Astrocyte of the hippocampus (primary cell): ENCODE measurements around the gene MAPRE3.
"Not testable (repeated sequence)": the region's sequence is repeated elsewhere in the genome, so short reads cannot be mapped to it uniquely, and the experiment has no call there.

Experiments
- DNase-seq: peaks from one replicate; pipeline ENCODE4 v3.0.0; 2011; ENCODE audit warnings: low read depth, low spot score

Gene MAPRE3

DNA sequence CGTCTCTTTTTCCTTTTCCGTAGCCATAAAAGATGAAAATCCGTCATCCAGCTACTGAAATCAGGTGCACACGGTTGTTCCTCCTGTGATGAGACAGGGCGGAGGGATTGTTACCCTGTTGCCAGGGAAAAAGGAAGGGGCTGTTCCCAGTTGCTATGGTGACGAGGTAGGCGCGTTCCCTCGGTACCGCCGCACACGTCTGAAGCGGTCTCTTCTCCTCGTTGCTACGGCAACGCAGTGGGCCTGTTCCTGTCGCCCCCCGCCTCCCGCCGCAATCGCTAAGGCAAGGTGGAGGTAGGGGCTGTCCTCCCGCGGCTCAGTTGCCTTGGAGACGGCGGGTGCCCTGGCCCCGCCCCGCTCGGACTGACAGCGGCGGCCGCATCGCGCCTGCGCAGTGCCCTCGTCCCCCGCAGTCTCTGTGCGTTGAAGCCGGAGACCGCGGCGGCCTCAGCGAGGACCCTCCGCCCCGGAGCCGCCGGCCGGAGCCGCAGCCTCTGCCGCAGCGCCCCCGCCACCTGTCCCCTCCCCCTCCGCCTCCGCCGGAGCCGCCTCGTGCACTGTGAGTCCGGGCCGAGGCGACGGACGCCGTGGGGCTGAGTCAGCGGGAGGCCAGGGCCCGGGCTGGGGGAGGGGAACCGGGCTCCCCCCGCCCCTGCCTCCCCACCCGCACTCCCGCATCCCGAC is at the start of gene MAPRE3:
TSS of gene MAPRE3 (plus strand) at position 394 of the 684 bp plus-strand sequence. CDS start 51,582 bp downstream, outside the sequence.
- DNase-seq, result peak; percentile 89

DNA sequence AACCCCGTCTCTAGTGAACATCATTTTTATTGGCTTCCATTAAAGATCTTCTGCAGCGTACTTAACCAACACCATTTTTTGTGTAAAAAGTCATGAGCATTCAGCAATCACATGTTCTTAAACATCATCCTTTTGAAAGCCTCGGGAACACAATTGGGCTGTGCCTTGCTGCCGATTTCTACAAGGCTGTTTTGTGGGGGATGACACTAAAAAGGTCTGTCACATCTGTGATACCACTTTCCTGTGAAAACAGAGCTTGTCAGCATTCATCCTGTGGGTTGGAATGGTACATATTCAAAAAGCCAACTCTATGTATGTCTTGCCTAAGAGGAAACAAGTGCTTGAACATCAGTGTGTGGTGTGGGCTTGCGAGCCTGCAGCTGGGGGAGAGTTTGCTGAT is 49.1 kb upstream of the MAPRE3 start:
- no peak for DNase-seq

DNA sequence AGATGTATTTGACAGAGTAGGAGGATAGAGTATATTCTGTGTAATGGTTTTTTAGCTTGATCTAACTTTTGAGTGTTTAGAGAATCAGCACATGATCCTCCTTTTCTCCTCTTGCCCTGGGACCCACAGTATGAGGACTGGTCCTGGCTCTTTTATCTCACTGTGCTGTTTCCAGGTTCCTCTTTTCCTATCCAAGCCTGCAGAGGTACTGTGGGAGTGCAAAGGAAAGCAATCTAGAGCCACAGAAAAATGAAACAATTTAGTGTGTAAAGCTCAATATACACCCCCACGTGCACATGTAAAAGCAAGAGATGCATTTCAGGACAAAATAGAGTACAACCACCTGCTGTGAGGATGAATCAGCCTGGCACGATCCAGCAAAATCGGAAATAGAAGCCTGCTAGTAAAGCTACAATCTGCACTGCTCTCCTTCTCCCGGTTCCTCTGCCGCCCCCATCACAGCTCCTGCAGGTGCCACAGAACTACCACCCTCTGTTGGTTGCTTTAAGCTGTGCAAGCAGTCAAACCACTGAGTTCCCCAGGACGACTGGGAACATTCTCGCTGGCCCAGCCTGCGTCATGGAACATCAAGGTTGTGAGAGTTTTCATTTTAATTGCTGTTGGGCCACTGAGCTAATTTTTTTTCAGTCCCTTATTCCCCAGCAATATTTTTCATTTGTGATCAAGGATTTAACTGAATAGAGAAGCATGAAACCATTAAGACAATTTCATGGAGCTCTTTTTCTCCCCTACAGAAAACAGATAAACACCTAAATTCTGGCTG is 47.8 kb upstream of the MAPRE3 start:
- peak; percentile 78 for DNase-seq

DNA sequence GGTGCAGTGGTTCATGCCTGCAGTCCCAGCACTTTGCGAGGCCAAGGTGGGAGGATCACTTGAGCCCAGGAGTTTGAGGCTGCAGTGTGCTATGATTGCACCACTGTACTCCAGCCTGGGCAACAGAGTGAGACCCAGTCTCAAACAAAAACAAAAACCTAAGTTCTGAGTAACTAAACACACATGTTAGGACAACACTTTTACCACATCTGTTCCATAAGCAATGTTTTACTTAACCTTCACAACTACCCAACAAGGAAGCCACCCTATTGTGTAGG is 47.3 kb upstream of the MAPRE3 start:
- DNase-seq, result not testable (repeated sequence)

DNA sequence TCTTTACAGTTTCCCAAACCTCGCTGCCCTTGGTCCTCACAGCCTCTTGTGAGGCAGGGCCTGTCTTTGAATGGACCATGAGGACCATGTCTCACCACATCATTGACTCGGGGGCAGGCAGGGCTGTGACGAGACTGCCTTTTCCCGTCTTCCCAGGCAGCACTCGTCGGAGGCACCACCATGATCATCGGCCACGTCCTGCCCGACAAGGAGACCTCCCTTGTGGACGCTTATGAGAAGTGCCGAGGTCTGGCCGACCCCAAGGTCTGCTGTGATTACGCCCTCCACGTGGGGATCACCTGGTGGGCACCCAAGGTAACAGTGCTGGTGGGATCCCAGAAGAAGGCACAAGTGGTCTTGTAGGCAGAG is 45.7 kb upstream of the MAPRE3 start:
- DNase-seq, result no peak

DNA sequence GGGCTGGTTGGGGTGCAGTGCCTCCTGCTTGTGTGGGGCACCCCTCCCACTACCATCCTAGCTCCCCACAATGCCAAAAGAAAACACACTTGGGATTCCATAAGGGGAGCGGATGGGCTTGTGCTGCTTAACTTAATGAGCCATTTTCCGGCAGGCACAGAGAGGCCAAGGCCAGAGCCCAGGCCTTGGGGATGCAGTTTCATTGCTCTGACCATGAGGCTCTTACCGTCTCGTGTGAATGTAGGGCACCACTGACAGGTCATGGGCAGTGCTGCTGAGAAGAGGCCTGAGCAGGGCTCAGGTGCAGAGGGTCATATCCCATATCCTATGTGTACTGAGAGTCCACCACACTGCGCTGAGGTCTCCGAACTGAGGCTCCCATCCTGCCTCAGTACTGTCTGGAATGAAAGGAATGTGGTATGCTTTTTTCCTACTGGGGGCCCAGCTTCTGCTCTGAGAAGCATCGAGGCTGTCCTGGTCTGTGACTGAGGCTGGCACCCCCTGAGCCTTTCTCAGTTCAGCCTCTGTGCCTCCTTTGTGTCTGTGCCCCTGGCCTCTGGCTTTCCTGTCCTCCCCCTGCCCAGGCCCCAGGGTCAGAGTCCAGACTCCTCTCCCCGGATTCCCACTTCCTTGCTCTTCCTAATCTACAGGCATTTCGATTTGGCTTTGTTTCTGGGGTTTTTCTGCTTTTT is 45.2 kb upstream of the MAPRE3 start:
- peak; percentile 66 for DNase-seq

DNA sequence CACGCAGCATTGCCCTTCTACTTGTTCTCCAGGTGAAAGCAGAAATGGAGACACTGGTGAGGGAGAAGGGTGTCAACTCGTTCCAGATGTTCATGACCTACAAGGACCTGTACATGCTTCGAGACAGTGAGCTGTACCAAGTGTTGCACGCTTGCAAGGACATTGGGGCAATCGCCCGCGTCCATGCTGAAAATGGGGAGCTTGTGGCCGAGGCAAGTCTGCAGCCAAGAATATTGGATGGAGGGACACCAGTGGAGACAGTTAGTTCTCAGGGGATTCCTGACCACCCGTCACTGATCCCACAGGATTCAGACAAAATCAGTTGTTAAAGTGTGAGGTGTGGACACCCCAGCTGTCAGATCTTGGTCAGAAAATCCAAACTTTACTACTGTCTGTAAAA is 43.2 kb upstream of the MAPRE3 start:
- no peak for DNase-seq

DNA sequence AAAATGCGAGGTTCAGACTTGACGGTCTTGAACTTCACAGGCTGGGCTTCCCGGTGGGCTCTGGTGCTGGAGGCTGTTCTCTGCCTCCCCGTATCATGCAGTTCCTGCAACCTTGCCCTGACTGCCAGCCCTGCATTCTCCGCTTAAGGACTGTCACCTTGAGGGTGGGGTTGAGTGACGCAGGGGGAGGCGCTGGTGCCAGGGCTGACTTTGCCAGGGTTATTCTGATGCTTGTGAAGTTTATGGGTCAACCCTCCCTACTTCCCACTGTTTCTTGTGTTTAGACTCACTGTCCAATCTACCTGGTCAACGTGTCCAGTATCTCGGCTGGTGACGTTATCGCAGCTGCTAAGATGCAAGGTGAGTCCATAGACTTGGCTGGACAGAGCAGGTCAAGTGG is 37.5 kb upstream of the MAPRE3 start:
- no peak for DNase-seq

DNA sequence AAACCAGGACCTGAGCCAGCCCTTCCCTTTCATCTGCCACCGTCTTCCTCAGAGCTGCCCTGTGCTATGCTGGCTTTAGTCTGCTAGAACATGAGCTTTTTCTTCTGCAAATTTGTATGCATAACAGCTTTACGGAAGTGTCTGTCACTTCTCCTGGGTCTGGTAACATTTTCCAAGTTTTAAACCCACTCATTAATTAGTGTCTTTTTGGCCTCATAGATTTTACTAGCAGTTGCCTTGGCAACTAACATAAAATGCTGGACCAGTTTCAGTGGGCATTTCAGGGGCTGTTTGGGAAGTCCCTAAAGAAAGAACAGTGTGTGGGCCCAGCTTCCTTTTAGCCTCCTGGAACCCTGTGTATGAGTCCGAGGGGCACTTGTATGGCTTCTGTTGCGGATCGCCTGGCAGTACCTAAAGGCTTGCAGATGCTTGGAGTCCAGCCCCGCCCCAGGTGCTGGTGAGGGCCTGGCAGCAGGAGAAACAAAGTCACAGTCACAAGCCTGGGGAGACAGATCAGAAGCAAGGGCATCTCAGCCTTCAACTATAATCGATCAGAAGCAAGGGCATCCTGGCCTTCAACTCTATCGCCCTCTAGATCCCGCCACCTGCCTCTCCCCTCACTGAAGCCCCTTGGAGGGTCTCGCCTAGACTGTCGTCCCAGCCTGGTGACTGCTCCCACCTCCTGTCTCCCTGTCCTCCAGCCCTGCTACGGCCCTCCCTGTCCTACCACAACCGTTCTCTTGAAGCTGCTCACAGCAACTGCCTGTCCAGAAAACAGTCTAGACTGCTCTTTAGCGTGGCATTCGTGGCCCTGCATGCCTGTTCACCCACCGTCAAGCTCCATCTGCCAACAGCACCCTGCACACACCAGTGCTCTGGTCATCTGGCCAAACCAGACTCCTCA is 36.8 kb upstream of the MAPRE3 start:
- DNase-seq, result no peak

DNA sequence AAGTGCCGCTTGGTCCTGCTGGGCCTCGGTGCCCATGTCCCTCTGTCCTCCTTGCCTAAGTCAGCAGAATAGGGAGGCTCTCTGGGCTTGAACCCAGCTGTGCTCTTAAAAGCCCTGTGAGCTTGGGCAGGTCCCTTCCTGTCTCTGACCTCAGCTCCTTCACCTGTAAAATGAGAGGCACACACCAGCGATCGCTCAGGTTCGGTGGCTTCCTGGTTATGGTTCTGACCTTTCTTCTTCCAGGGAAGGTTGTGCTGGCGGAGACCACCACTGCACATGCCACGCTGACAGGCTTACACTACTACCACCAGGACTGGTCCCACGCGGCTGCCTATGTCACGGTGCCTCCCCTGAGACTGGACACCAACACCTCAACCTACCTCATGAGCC is 36.1 kb upstream of the MAPRE3 start:
- DNase-seq, result no peak

DNA sequence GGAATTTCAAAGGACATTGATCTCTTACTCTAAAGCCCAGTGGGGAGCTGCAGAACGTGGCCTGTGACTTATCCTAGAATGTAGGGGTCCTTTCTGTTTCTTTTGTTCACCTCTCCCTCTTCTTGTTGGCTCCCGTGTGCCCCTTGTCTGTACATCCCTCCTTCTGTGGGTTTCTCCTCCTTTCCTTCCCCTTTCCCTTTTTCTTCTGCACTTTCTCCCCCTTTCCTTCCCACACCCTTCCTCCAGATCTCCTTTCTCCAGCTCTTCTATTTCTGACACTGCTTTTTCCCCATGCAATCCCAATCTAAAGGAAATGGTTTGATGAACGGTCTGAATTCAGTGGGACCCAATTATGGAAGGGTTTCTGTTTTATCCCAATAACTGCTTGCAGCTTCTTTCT is 35.5 kb upstream of the MAPRE3 start:
- no peak for DNase-seq

DNA sequence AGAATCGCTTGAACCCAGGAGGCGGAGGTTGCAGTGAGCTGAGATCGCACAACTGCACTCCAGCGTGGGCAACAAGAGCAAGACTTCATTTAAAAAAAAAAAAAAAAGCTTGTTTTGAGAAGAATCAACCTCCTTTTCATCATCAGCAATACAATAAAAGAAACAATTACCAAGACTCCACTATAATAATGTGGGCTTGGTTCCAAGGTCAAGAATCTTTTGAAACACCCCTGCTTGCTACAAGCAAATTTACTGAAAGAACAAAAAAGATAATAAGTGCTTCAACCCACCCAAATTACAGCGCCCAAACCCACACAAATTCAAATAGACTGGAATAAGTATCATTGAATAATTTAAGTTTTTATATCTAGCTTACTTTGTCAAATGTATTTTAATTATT is 33.6 kb upstream of the MAPRE3 start:
- no peak for DNase-seq

DNA sequence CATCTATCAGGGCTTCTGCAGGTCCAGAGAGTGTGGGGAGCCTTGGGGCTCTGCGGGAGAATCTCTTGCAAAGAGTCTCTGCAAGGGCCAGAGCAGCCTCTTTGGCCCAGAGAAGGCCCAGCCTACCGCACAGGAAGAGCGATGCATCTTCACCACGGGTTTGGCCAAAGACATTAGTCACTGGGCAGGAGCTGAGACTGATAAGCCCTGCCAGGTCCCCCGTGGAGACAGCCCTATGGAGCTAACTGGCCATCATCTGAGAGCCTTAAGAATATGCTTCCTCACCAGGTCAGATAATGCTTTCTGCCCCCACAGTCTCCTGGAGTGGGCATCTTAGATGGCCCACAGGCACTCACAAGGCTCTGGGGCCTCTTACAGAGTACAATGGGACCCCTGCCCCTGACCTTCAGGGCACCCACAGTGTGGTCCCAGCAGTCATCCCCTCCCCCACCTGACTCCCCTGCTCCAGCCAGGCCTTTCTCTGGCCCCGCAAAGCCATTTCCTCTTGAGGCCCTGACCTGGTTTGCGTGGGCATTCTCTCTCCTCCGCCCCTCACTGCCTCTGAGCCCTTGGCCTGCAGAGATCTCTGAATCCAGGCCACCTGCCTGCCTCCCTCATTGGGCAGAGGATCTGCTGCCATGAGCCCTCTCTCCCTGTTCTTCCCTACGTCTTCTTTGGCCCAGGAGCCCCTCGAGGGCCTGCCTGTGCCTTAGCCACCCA is 31.9 kb upstream of the MAPRE3 start:
- DNase-seq, result no peak

DNA sequence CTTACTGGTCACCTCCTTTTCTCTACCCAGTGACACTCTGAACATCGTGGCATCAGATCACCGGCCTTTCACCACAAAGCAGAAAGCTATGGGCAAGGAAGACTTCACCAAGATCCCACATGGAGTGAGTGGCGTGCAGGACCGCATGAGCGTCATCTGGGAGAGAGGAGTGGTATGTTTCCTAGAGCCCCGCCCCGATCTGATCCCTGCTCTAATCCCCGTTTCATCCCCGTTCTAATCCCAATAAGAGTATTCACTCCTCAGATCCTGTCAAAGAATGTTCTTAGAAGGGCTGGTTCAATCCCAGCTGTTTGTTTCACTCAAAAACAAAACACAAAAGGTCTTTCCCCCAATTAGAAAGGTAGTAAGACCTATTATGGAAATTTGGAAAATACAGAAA is 30.4 kb upstream of the MAPRE3 start:
- DNase-seq, result no peak

DNA sequence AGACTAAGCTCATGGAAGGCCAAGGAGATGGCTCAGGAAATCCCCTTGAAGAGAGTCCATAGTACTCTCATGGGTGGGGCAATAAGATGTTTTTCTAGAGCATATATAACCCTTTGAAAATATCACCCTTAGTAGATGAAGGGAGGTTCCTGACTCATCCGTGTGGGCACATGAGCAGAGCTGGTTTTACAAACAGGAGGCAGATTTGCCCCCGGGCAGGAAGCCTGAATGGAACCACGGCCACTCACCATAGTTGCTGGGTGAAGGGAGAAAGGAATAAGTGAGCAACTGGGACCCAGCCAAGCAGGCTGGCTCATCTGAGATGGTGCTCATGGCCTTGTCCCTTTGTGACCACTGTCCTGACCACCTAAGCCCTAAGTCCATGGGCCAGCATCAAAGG is 29.0 kb upstream of the MAPRE3 start:
- no peak for DNase-seq

DNA sequence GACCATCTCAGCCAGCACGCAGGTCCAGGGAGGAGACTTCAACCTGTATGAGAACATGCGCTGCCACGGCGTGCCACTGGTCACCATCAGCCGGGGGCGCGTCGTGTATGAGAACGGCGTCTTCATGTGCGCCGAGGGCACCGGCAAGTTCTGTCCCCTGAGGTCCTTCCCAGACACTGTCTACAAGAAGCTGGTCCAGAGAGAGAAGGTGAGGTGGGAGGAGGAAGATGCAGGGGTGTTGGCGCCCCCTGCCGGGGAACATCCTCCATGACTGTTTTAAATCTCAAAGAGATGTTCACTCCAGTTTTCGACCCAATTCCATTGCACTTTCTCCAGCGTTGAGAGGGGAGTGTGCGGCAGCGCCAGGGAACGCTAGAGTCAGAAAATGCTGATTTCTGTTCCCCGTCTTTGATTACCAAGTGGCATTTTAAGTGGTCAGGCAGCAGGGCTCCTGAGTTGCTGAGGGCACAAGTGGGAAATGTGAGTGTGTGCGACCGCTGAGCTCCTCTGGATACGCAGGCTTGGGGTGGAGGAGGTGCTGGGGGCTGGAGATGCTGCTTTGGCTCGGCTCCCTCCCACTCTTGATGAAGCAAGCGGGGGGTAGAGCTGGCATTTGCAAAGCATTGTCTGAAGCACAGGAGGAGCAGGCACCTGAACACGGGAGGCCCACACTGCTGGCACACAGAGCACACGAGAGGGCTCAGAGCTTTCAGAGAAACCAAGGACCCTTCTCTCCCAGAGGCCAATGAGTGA is 27.7 kb upstream of the MAPRE3 start:
- peak; percentile 79 for DNase-seq

DNA sequence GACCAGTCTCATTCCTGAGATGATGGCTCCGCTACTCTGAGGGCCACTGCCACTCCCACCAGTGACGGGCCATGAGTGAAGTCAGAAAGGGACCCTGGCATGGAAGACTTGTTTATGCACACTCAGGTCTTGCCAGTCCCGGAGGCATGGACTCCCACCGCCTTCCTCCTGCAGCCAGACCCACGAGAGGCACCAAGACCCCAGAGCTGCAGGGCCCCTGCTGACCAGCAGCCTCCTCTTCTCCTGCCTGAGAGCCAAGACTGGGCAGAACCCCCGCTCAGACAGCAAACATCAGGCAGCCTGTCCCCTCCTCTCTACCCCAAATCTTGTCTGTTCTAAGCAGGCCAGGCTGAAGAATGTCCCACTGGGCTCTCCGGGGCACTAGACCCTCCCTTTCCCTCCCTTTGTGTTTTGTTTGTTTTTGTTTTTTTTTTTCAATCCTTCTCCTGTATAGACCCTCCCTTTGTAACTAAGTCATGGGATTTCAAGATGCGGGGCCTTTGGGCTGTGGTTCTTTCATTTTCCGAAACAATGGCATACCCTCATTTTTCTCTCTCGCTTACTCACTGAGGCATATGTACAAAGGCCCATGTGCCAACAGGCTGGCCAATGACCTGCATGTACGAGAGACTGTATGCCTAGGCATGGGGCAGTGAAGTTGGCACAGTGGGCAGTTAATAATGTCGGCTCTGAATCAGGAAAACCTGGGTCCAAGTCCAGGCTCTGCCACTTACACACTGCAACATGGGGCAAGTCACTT is 24.3 kb upstream of the MAPRE3 start:
- no peak for DNase-seq

DNA sequence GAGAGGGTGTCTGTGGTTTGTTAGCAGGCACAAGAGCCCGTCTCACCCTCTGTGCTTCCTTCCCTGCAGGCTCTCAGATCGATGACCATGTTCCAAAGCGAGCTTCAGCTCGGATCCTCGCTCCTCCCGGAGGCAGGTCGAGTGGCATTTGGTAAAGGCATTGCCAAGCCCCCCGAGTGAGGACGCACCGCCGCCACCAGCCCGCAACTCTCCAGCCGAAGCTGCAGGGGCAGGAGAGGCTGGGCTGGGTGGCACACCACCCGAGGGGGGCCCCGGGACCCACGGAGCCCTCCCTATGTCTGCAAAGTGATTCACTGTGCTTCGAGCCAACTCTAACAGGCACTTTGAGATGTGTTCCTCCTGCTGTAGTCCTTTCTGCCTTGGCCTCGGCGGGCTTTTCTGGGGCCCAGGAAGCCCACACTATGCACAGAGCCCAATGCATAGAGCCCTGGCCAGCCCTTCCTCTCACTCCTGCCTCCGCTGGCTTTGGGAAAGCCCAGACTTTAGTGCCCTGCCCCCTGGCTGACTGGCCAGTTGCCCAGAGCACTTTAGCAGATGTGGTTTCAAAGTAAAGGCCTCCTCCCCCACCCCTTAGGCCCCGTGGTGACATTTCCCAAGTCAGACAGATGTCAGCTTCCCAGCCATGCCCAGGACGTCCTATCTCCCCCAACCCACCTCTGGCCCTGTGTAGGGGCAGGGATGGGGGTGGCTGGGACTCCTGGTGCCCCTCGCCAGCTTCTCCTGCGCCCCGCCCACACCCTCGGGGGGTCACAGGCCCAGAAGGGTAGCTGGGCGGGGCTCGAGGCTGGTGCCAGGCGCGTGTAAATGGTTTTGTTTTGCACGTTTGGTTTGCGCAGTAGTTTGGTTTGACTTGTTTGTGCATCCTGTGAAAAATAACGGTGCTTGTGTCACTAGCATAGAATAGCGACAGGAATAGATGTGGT is 23.3 kb upstream of the MAPRE3 start:
- peak; percentile 85 for DNase-seq

DNA sequence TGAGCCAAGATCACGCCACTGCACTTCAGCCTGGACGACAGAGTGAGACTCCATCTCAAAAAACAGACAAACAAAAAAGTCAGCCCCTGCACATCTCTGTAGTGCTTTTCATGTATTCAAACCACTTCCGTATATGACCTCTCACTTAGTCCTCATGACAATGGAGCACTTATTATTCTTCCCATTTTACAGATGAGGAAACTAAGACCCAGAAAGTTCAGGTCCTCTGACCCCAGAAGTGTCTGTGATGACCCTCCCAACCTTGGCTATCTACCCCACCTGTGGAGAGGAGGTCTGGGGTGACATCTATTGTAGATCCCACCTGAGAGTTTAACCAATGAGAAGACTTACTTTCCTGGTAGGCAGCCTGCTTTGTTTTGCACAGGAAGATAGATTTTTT is 21.6 kb upstream of the MAPRE3 start:
- DNase-seq, result no peak
